GM12865 (cell line): Measurements from ENCODE around the gene WNT1.

Experiments used
- DNase-seq: peaks from one replicate; pipeline ENCODE4 v3.0.0; 2010; ENCODE audit warnings: low read depth
- H3K4me3 ChIP-seq: 2 replicates; pipeline ENCODE4 v1.5.1; 2011; ENCODE audit warnings: mild to moderate bottlenecking, low read depth, low read length, control low read depth
- TF ChIP-seq, protein P1 (sequence below): IDR thresholded peaks from 2 replicates; pipeline ENCODE4 v1.5.1; 2011; ENCODE audit warnings: low read length, control low read depth, low read depth, inconsistent platforms; ENCODE audit not compliant: insufficient read depth; ENCODE audit errors: missing control alignments

Gene WNT1

DNA sequence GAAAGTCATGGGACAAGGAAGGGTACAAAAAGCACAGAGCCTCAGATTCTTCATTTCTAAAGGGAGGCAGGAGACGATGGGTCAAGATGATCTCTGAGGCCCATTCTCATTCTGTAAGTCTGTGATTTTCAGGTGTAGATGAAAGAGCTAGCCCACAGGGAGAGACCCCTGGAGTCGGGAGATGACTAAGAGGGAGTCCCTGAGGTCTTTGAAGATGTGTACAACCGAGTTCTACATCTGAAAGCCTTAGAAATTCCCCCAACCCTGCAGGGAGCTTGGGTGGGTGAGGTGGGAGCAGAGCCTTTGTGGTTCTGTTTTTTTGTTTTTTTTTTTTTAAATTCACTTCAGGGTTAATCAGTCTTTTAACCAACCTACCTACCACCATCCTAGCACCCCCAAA lies 9.7 kb upstream of the WNT1 start:
- no peak overlapping the region for H3K4me3 ChIP-seq
- DNase-seq: peak; percentile 48
- TF ChIP-seq, protein P1, sequence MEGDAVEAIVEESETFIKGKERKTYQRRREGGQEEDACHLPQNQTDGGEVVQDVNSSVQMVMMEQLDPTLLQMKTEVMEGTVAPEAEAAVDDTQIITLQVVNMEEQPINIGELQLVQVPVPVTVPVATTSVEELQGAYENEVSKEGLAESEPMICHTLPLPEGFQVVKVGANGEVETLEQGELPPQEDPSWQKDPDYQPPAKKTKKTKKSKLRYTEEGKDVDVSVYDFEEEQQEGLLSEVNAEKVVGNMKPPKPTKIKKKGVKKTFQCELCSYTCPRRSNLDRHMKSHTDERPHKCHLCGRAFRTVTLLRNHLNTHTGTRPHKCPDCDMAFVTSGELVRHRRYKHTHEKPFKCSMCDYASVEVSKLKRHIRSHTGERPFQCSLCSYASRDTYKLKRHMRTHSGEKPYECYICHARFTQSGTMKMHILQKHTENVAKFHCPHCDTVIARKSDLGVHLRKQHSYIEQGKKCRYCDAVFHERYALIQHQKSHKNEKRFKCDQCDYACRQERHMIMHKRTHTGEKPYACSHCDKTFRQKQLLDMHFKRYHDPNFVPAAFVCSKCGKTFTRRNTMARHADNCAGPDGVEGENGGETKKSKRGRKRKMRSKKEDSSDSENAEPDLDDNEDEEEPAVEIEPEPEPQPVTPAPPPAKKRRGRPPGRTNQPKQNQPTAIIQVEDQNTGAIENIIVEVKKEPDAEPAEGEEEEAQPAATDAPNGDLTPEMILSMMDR: no peak

DNA sequence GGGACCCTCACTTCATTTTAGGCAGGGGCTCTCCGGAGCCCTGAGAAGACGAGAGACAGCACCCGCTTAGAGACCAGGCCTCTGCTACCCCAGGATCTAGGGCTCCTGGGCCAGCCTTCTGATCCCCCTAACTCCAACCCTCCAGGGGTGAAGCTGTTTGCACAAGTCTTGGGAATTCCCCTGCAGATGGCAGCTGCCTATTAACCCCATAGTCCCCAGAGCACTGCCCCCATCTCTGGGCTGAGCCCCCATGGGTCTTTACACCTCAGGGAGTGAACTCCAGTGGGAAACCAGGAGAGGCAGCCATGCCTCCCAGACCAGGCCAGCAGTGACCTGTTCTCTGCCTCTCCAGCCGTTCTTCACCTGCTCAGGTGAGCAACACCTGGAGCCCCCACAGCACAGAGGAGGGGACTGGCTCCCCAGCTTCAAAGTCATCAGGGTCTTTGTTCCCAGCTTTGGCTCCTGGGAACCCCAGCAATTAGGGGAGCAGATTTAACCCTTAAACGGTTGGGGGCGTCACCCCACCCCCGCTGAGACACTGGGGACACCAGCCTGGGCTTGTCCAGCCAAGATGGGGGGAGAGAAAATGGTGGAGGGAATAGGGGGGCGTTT lies 8.9 kb upstream of the WNT1 start:
- DNase-seq: no peak
- no peak overlapping the region for H3K4me3 ChIP-seq
- TF ChIP-seq, protein P1: no peak

GRCh38 chr12:48969833-48970701 lies 8.1 kb upstream of the WNT1 start:
- TF ChIP-seq, protein P1: no peak
- no peak for DNase-seq
- no peak overlapping the region for H3K4me3 ChIP-seq

DNA sequence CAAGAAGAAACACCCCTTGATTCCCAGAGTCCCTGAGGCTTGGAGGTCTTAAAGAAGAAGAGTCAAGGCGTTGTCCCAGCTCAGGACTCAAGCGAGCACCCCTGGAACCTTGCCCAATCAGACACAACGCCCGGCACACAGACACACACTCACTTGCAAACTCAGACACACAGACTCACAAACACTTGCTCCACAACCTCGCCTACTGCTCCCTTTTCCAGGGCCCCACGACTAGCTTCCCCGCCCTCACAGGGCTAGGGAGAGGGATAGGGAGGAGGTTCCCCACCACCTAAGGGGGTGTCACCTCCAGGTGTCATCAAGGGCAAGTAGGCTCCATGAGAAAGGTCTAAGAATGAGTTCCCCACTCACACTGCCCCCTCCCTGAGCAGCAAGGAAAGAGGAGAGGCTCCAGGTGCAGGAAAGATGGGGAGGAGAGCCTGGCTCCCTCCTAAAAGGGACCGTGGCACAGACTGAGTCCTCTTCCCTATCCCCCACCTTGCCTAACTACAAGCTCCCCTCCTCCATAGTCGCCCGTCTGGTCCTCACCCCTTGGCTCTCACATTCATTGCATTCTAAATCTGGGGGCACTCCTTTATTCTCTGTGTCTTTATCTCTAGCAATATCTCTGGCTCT lies 7.3 kb upstream of the WNT1 start:
- H3K4me3 ChIP-seq: no peak overlapping the region
- TF ChIP-seq, protein P1: no peak
- DNase-seq: no peak

- no peak overlapping the region for H3K4me3 ChIP-seq
- DNase-seq: no peak
- TF ChIP-seq, protein P1: peak; percentile 2
These were observed 5.7 kb upstream of the WNT1 start for GRCh38 chr12:48972213-48972951.

GRCh38 chr12:48972952-48973483 lies 5.1 kb upstream of the WNT1 start:
- TF ChIP-seq, protein P1: no peak
- no peak overlapping the region for H3K4me3 ChIP-seq
- DNase-seq: no peak
